ENCODE measurements around the gene BMPER.
A peak's percentile ranks its signal among the peaks of the same experiment; 100 is the strongest.

- TF ChIP-seq CTCF (conservative IDR thresholded peaks at IDR 0.05) (peak; percentile 64), EZH2 (IDR thresholded peaks at IDR 0.05; ENCODE audit: low read depth) (no peak)
Measured at GRCh38 chr7:34165927-34166550, 260.7 kb downstream of the BMPER start.
